Memory B cell (primary cell): ENCODE data around the gene ARSI.

Experiments
- ATAC-seq: fragments of 150-1000 bp; cut with Tn5 transposase; 2 replicates; pipeline ENCODE4 v1.10.0; 2021; ENCODE audit warnings: low read depth, mild to moderate bottlenecking, moderate library complexity
- DNase-seq, 2 donors: peaks; one replicate each; pipeline ENCODE4 v3.0.0; 2022; ENCODE audit warnings: low spot score in 2 of 2
- H3K27ac Mint-ChIP-seq: one replicate; pipeline ENCODE4 v1.8.0; 2022; ENCODE audit warnings: mild to moderate bottlenecking, moderate library complexity, mixed read lengths
- H3K27me3 Mint-ChIP-seq: one replicate; pipeline ENCODE4 v1.8.0; 2022; ENCODE audit warnings: mixed read lengths
- H3K36me3 Mint-ChIP-seq: one replicate; pipeline ENCODE4 v1.8.0; 2022; ENCODE audit warnings: mild to moderate bottlenecking, mixed read lengths
- H3K4me1 Mint-ChIP-seq: one replicate; pipeline ENCODE4 v1.8.0; 2022; ENCODE audit warnings: mixed read lengths
- H3K4me3 Mint-ChIP-seq: one replicate; pipeline ENCODE4 v1.8.0; 2022; ENCODE audit warnings: mild to moderate bottlenecking, moderate library complexity, mixed read lengths
- H3K9me3 Mint-ChIP-seq: one replicate; pipeline ENCODE4 v1.8.0; 2022; ENCODE audit warnings: mixed read lengths

The ARSI gene

GRCh38 chr5:150302301-150303069 lies at the start of gene ARSI:
TSS of gene ARSI (minus strand) at chr5:150302905. CDS start at chr5:150302373, 532 bp downstream.
- H3K9me3 Mint-ChIP-seq: no peaks in the 10 kb centered on the region
- H3K27me3 Mint-ChIP-seq: peaks cover 12% of the 10 kb centered on the region
- H3K4me3 Mint-ChIP-seq: no peak within 1 kb of the TSS
- ATAC-seq (no peak), DNase-seq (no peak)
- H3K27ac Mint-ChIP-seq: no peak within 1 kb of the TSS
- no peaks in the 10 kb centered on the region for H3K36me3 Mint-ChIP-seq
- H3K4me1 Mint-ChIP-seq: no peaks in the 10 kb centered on the region

- H3K4me3 Mint-ChIP-seq: no peak overlapping the region
- no peaks in the 10 kb centered on the region for H3K27me3 Mint-ChIP-seq
- no peaks in the 10 kb centered on the region for H3K36me3 Mint-ChIP-seq
- peak; percentile 85 for ATAC-seq
- no peaks in the 10 kb centered on the region for H3K9me3 Mint-ChIP-seq
- no peak for DNase-seq
- H3K27ac Mint-ChIP-seq: peak overlapping the region; percentile 42
- H3K4me1 Mint-ChIP-seq: peaks cover 7% of the 10 kb centered on the region
Observed at GRCh38 chr5:150350524-150351344, 48.0 kb upstream of the ARSI start.

GRCh38 chr5:150349681-150350275 lies 47.1 kb upstream of the ARSI start:
- H3K9me3 Mint-ChIP-seq: no peaks in the 10 kb centered on the region
- no peak for ATAC-seq
- no peak for DNase-seq
- no peaks in the 10 kb centered on the region for H3K36me3 Mint-ChIP-seq
- H3K4me1 Mint-ChIP-seq: peaks cover 7% of the 10 kb centered on the region
- H3K27me3 Mint-ChIP-seq: no peaks in the 10 kb centered on the region
- no peak overlapping the region for H3K27ac Mint-ChIP-seq
- H3K4me3 Mint-ChIP-seq: no peak overlapping the region

GRCh38 chr5:150347451-150347850 lies 44.7 kb upstream of the ARSI start:
- no peaks in the 10 kb centered on the region for H3K36me3 Mint-ChIP-seq
- H3K27me3 Mint-ChIP-seq: peaks cover 4% of the 10 kb centered on the region
- no peak for ATAC-seq
- no peak overlapping the region for H3K27ac Mint-ChIP-seq
- H3K4me3 Mint-ChIP-seq: no peak overlapping the region
- H3K4me1 Mint-ChIP-seq: peaks cover 9% of the 10 kb centered on the region
- no peak for DNase-seq
- H3K9me3 Mint-ChIP-seq: no peaks in the 10 kb centered on the region

- no peak overlapping the region for H3K27ac Mint-ChIP-seq
- H3K36me3 Mint-ChIP-seq: no peaks in the 10 kb centered on the region
- H3K27me3 Mint-ChIP-seq: peaks cover 4% of the 10 kb centered on the region
- H3K4me3 Mint-ChIP-seq: no peak overlapping the region
- no peak for DNase-seq
- ATAC-seq: no peak
- H3K9me3 Mint-ChIP-seq: no peaks in the 10 kb centered on the region
- H3K4me1 Mint-ChIP-seq: peaks cover 11% of the 10 kb centered on the region
Observed at GRCh38 chr5:150347003-150347402, 44.3 kb upstream of the ARSI start.

GRCh38 chr5:150346592-150346991 lies 43.9 kb upstream of the ARSI start:
- ATAC-seq (no peak), DNase-seq (no peak)
- Mint-ChIP-seq H3K4me1 (peaks cover 11% of the 10 kb centered on the region), H3K27ac (no peak overlapping the region), H3K9me3 (no peaks in the 10 kb centered on the region), H3K36me3 (no peaks in the 10 kb centered on the region), H3K27me3 (peaks cover 4% of the 10 kb centered on the region), H3K4me3 (no peak overlapping the region)

GRCh38 chr5:150345716-150346115 lies 43.0 kb upstream of the ARSI start:
- Mint-ChIP-seq H3K4me3 (no peak overlapping the region), H3K36me3 (no peaks in the 10 kb centered on the region), H3K27me3 (peaks cover 4% of the 10 kb centered on the region), H3K4me1 (peaks cover 8% of the 10 kb centered on the region), H3K27ac (no peak overlapping the region), H3K9me3 (no peaks in the 10 kb centered on the region)
- no peak for DNase-seq
- no peak for ATAC-seq

- H3K4me3 Mint-ChIP-seq: no peak overlapping the region
- peaks cover 6% of the 10 kb centered on the region for H3K4me1 Mint-ChIP-seq
- DNase-seq: no peak
- H3K36me3 Mint-ChIP-seq: no peaks in the 10 kb centered on the region
- ATAC-seq: no peak
- H3K27me3 Mint-ChIP-seq: peaks cover 4% of the 10 kb centered on the region
- H3K9me3 Mint-ChIP-seq: no peaks in the 10 kb centered on the region
- no peak overlapping the region for H3K27ac Mint-ChIP-seq
Observed at GRCh38 chr5:150343994-150344631, 41.4 kb upstream of the ARSI start.

- Mint-ChIP-seq H3K4me3 (no peak overlapping the region), H3K4me1 (peaks cover 6% of the 10 kb centered on the region), H3K9me3 (no peaks in the 10 kb centered on the region), H3K36me3 (no peaks in the 10 kb centered on the region), H3K27ac (no peak overlapping the region), H3K27me3 (peaks cover 4% of the 10 kb centered on the region)
- no peak for DNase-seq
- no peak for ATAC-seq
Observed at GRCh38 chr5:150342583-150342982, 39.9 kb upstream of the ARSI start.

GRCh38 chr5:150341989-150342388 lies 39.3 kb upstream of the ARSI start:
- Mint-ChIP-seq H3K9me3 (no peaks in the 10 kb centered on the region), H3K36me3 (no peaks in the 10 kb centered on the region), H3K4me1 (peaks cover 6% of the 10 kb centered on the region), H3K27ac (no peak overlapping the region), H3K4me3 (no peak overlapping the region), H3K27me3 (peaks cover 4% of the 10 kb centered on the region)
- DNase-seq: no peak
- ATAC-seq: no peak

GRCh38 chr5:150341331-150341730 lies 38.6 kb upstream of the ARSI start:
- Mint-ChIP-seq H3K9me3 (no peaks in the 10 kb centered on the region), H3K27me3 (peaks cover 4% of the 10 kb centered on the region), H3K27ac (no peak overlapping the region), H3K36me3 (no peaks in the 10 kb centered on the region), H3K4me3 (no peak overlapping the region), H3K4me1 (peaks cover 6% of the 10 kb centered on the region)
- ATAC-seq: no peak
- DNase-seq: no peak

- ATAC-seq (peak; percentile 15), DNase-seq (no peak)
- Mint-ChIP-seq H3K27me3 (peaks cover 4% of the 10 kb centered on the region), H3K9me3 (no peaks in the 10 kb centered on the region), H3K4me3 (no peak overlapping the region), H3K36me3 (no peaks in the 10 kb centered on the region), H3K4me1 (peaks cover 6% of the 10 kb centered on the region), H3K27ac (no peak overlapping the region)
Observed at GRCh38 chr5:150340614-150341255, 38.0 kb upstream of the ARSI start.

GRCh38 chr5:150339841-150340240 lies 37.1 kb upstream of the ARSI start:
- H3K9me3 Mint-ChIP-seq: no peaks in the 10 kb centered on the region
- H3K4me1 Mint-ChIP-seq: peaks cover 6% of the 10 kb centered on the region

More at GRCh38 chr5:150339841-150340240, 37.1 kb upstream of the ARSI start:
- Mint-ChIP-seq H3K4me3 (no peak overlapping the region), H3K27ac (no peak overlapping the region), H3K36me3 (no peaks in the 10 kb centered on the region), H3K27me3 (peaks cover 4% of the 10 kb centered on the region)
- ATAC-seq: no peak
- no peak for DNase-seq
